Lower lobe of right lung (tissue), 2 donors: ENCODE measurements around the gene IL1RAPL1. TPM values are rescaled to one million over a fixed set of nuclear protein-coding genes. Genes with fewer than 3 reads are reported as not detected.

ENCODE experiments used
- ATAC-seq, 2 donors: fragments of 200-7000 bp; cut with Tn5 transposase; one replicate each; pipeline ENCODE4 v1.9.1; 2020 to 2022; ENCODE audit warnings: mild to moderate bottlenecking in 2 of 2, moderate library complexity in 2 of 2
- DNase-seq: peaks from one replicate; pipeline ENCODE4 v3.0.0-alpha.2; 2020
- H3K27ac ChIP-seq: fragments of 200-600 bp; one replicate; pipeline ENCODE4 v1.8.0; 2022
- H3K27me3 ChIP-seq: fragments of 200-600 bp; one replicate; pipeline ENCODE4 v1.8.0; 2022; ENCODE audit warnings: low read depth
- H3K36me3 ChIP-seq: fragments of 200-600 bp; one replicate; pipeline ENCODE4 v1.8.0; 2022; ENCODE audit warnings: mild to moderate bottlenecking
- H3K4me1 ChIP-seq: fragments of 200-600 bp; one replicate; pipeline ENCODE4 v1.8.0; 2022
- H3K4me3 ChIP-seq: fragments of 200-600 bp; one replicate; pipeline ENCODE4 v1.8.0; 2022; ENCODE audit warnings: mild to moderate bottlenecking
- H3K9me3 ChIP-seq: fragments of 200-600 bp; one replicate; pipeline ENCODE4 v1.8.0; 2022
- intact Hi-C: fragments of 100-400 bp; cut with DNase I; formaldehyde crosslinking; loops from one replicate; pipeline ENCODE4 v1.11.0; 2022
- total RNA-seq: library from RNA; stranded (reverse); fragmentation: NEBNext Ultra II Directional; extraction: Animal tissue kit (Norgen Biotek cat#: 25700); gene quantifications from one replicate; pipeline ENCODE4 v1.2.1, GENCODE V29; 2021
- TF ChIP-seq, protein P1 (sequence below): fragments of 200-600 bp; IDR thresholded peaks from one replicate; pipeline ENCODE4 v1.8.0; 2022; ENCODE audit warnings: antibody characterized with exemption, mild to moderate bottlenecking
- donor health status: DM: no; HTN: yes; CAD: no; lungs with severe emphysema.

Gene IL1RAPL1
- total RNA-seq, 1 donor from 2014 or later = not detected

DNA sequence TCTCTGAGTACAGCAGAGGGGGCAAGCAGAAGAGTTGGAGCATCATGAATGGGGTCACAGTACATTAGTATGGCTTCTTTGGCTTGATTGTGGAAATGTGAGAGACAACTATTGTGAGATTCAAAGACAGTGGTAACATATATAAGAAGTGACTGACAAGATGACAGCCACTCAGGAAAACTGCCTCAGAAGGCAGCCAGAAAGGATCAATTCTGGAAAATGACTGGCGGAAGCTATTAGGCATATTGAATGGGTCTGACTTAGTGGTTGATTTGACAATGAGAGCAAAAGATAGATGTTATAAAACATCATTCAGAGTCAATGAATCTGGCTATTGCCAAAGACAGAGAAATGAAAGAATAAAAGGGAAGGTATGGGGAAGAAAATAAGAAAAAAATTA lies 1282.6 kb downstream of the IL1RAPL1 start:
- DNase-seq (no peak), ATAC-seq (no peak)
- no peaks in the 10 kb centered on the region for H3K36me3 ChIP-seq
- no peaks in the 10 kb centered on the region for H3K27me3 ChIP-seq
- H3K4me1 ChIP-seq = no peaks in the 10 kb centered on the region
- H3K27ac ChIP-seq = no peak overlapping the region
- H3K9me3 ChIP-seq = no peaks in the 10 kb centered on the region
- intact Hi-C loops = no loop called here
- TF ChIP-seq, protein P1, sequence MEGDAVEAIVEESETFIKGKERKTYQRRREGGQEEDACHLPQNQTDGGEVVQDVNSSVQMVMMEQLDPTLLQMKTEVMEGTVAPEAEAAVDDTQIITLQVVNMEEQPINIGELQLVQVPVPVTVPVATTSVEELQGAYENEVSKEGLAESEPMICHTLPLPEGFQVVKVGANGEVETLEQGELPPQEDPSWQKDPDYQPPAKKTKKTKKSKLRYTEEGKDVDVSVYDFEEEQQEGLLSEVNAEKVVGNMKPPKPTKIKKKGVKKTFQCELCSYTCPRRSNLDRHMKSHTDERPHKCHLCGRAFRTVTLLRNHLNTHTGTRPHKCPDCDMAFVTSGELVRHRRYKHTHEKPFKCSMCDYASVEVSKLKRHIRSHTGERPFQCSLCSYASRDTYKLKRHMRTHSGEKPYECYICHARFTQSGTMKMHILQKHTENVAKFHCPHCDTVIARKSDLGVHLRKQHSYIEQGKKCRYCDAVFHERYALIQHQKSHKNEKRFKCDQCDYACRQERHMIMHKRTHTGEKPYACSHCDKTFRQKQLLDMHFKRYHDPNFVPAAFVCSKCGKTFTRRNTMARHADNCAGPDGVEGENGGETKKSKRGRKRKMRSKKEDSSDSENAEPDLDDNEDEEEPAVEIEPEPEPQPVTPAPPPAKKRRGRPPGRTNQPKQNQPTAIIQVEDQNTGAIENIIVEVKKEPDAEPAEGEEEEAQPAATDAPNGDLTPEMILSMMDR = no peak
- H3K4me3 ChIP-seq = no peak overlapping the region

GRCh38 chrX:29870608-29871007 lies 1283.4 kb downstream of the IL1RAPL1 start:
- H3K4me3 ChIP-seq = no peak overlapping the region
- intact Hi-C loops = no loop called here
- no peak overlapping the region for H3K27ac ChIP-seq
- H3K27me3 ChIP-seq = no peaks in the 10 kb centered on the region
- H3K4me1 ChIP-seq = no peaks in the 10 kb centered on the region
- no peak for ATAC-seq
- TF ChIP-seq, protein P1 = no peak
- no peak for DNase-seq
- H3K9me3 ChIP-seq = no peaks in the 10 kb centered on the region
- no peaks in the 10 kb centered on the region for H3K36me3 ChIP-seq

GRCh38 chrX:29872831-29873230 lies 1285.6 kb downstream of the IL1RAPL1 start:
- Histone ChIP-seq H3K27ac (no peak overlapping the region), H3K4me3 (no peak overlapping the region), H3K4me1 (no peaks in the 10 kb centered on the region), H3K27me3 (no peaks in the 10 kb centered on the region), H3K36me3 (no peaks in the 10 kb centered on the region), H3K9me3 (no peaks in the 10 kb centered on the region)
- intact Hi-C loops = no loop called here
- TF ChIP-seq, protein P1 = no peak
- ATAC-seq (no peak), DNase-seq (no peak)

DNA sequence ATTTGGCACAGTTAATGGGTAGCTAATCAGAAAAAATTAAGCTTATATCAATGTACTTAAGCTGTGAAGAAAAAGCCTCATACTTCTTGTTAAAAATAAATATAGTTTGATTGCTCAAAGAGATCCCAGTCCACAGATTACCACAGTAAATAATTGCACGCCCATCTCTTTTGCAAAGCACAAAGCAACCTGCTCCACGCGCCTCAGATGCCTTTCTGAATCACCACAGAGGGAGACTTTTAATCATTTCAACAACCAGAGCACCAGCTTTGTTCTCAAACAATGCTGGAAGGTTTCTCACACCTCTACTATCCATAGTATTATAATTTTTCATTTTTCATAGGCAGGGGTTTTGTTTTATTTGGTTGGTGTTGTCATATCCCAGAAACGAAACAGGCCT lies 1289.5 kb downstream of the IL1RAPL1 start:
- TF ChIP-seq, protein P1 = no peak
- H3K27ac ChIP-seq = no peak overlapping the region
- no peaks in the 10 kb centered on the region for H3K9me3 ChIP-seq
- no peaks in the 10 kb centered on the region for H3K36me3 ChIP-seq
- H3K4me1 ChIP-seq = no peaks in the 10 kb centered on the region
- no peaks in the 10 kb centered on the region for H3K27me3 ChIP-seq
- no peak for ATAC-seq
- intact Hi-C loops = no loop called here
- no peak for DNase-seq
- H3K4me3 ChIP-seq = no peak overlapping the region

- H3K9me3 ChIP-seq = no peaks in the 10 kb centered on the region
- H3K4me3 ChIP-seq = no peak overlapping the region
- no peak for ATAC-seq
- no peaks in the 10 kb centered on the region for H3K36me3 ChIP-seq
- no peak overlapping the region for H3K27ac ChIP-seq
- no peaks in the 10 kb centered on the region for H3K4me1 ChIP-seq
- no peak for DNase-seq
- no peaks in the 10 kb centered on the region for H3K27me3 ChIP-seq
- intact Hi-C loops = no loop called here
- TF ChIP-seq, protein P1 = no peak
Observed at GRCh38 chrX:29880977-29881376, 1293.7 kb downstream of the IL1RAPL1 start.

DNA sequence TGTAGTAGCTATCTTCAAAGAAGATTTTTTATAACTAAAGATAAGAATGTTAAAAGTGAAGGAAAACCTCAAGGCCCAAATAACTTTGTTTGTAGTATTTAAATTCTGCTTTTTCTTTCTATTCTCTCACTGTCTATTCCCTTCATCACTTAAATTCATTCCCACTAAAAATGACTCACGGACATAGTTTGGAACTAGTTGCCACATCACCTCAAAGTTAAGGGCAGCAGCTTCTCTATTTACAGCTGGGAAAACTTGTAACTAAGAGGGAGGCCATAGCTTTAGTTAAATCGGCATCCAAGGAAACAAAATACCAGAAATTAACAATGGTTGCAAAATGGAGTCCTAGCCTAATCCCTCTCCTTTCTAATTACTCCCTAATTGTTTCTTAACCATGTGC lies 1302.8 kb downstream of the IL1RAPL1 start:
- no peaks in the 10 kb centered on the region for H3K27me3 ChIP-seq
- DNase-seq (no peak), ATAC-seq (no peak)
- H3K36me3 ChIP-seq = no peaks in the 10 kb centered on the region
- no peak overlapping the region for H3K4me3 ChIP-seq
- TF ChIP-seq, protein P1 = no peak
- no peaks in the 10 kb centered on the region for H3K9me3 ChIP-seq
- intact Hi-C loops = no loop called here
- H3K27ac ChIP-seq = no peak overlapping the region
- H3K4me1 ChIP-seq = no peaks in the 10 kb centered on the region
